Measurements from ENCODE around the gene KRTAP6-1.

The KRTAP6-1 gene

GRCh38 chr21:30567617-30568016 lies 46.1 kb downstream of the KRTAP6-1 start:
- H3K9me3 ChIP-seq = no peaks in the 10 kb centered on the region
- DNase-seq = no peak
- H3K36me3 ChIP-seq = no peaks in the 10 kb centered on the region
- H3K27me3 ChIP-seq = no peaks in the 10 kb centered on the region
- TF ChIP-seq CTCF (IDR thresholded peaks at IDR 0.05; ENCODE audit: low read depth, low read length) = no peak
- no peak overlapping the region for H3K4me3 ChIP-seq (ENCODE audit: low read depth, low read length)
- H3K4me1 ChIP-seq = no peaks in the 10 kb centered on the region

DNA sequence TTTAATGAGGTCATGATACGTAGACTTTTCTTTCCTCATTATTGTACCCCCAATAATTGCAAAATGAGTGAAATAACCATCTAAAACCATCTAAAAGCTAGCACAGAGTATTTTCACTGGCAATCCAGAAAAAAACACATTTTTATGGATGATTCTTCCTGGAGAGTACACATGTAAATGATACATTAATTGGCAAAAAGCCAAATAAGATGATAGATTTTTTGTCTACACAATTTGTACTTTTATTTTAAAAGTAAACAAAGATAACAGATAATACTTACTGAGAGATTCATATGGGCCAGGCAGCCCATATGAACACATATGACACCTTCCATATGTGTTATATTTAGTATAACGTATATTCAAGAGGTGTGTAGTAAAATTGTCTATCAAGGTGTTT lies 50.1 kb downstream of the KRTAP6-1 start:
- DNase-seq = no peak
- no peaks in the 10 kb centered on the region for H3K27me3 ChIP-seq
- no peaks in the 10 kb centered on the region for H3K36me3 ChIP-seq
- TF ChIP-seq CTCF (IDR thresholded peaks at IDR 0.05; ENCODE audit: low read depth, low read length) = no peak
- H3K4me3 ChIP-seq (ENCODE audit: low read depth, low read length) = no peak overlapping the region
- no peaks in the 10 kb centered on the region for H3K4me1 ChIP-seq
- no peaks in the 10 kb centered on the region for H3K9me3 ChIP-seq
